HCT116 (cell line): ENCODE data around the gene DCAF6. TPM values are rescaled to one million over a fixed set of nuclear protein-coding genes. Genes with fewer than 3 reads are reported as not detected.

ENCODE experiments used
- ATAC-seq: fragments of 200-7000 bp; cut with Tn5 transposase; 2 replicates; pipeline ENCODE4 v1.9.1; 2020; ENCODE audit warnings: mild to moderate bottlenecking, moderate library complexity
- BruUV-seq: library from RNA; stranded (reverse); fragments of 400-500 nt; replicated peaks from 2 replicates; lab custom pipeline; 2021; lab: Mats Ljungman, UMichigan
- CTCF ChIA-PET: fragments of 300-600 bp; sonication (Branson Sonifier 250); formaldehyde crosslinking; loops from one replicate; lab custom pipeline; 2021; ENCODE audit warnings: antibody characterized with exemption; lab: Charles Lee
- POLR2A ChIA-PET: fragments of 300-600, 350-600 bp; sonication (Branson Sonifier 250); formaldehyde crosslinking; loops from one replicate; lab custom pipeline; 2021; ENCODE audit warnings: antibody characterized with exemption; lab: Charles Lee
- RAD21 ChIA-PET, 2 experiments: fragments of 300-600 bp; sonication (Branson Sonifier 250); formaldehyde crosslinking; loops; one replicate each; lab custom pipeline; 2023; ENCODE audit warnings: low total read pairs in 2 of 2; ENCODE audit not compliant: uncharacterized antibody in 2 of 2, unreplicated experiment in 2 of 2, low non-redundant PET in 1 of 2; lab: Charles Lee
- DNase-seq: peaks from one replicate; pipeline ENCODE4 v3.0.0-alpha.2; 2010; ENCODE audit warnings: low read depth, low spot score
- H2AFZ ChIP-seq: fragments of 200-600 bp; shearing (Covaris generic), sonication (generic); 2 replicates; pipeline ENCODE4 v1.6.1; 2017; ENCODE audit warnings: low read depth, mixed run types, mixed read lengths, antibody characterized with exemption, low read length; ENCODE audit not compliant: poor library complexity, severe bottlenecking
- H3K27ac ChIP-seq: 2 replicates; pipeline ENCODE4 v1.5.1; 2012; ENCODE audit warnings: low read depth, low read length
- H3K27me3 ChIP-seq: fragments of 200-600 bp; sonication (generic); 2 replicates; pipeline ENCODE4 v1.6.1; 2016; ENCODE audit warnings: mixed run types, low read length, mixed read lengths; ENCODE audit not compliant: insufficient read depth
- H3K36me3 ChIP-seq, 2 experiments: fragments of 200-500 bp in 1 of 2; fragments of 200-600 bp in 1 of 2; sonication (Bioruptor generic) in 1 of 2; sonication (generic) in 1 of 2; 2 replicates each; pipeline versions ENCODE4 v1.5.1 to v1.6.1; 2014 to 2016; ENCODE audit warnings: low read length in 2 of 2, inconsistent platforms in 1 of 2, mixed read lengths in 1 of 2, mixed run types in 1 of 2; ENCODE audit not compliant: insufficient read depth in 2 of 2, control insufficient read depth in 1 of 2
- H3K4me1 ChIP-seq, 2 experiments: fragments of 200-600 bp in 1 of 2; sonication (generic) in 1 of 2; 2 replicates each; pipeline versions ENCODE4 v1.5.1 to v1.6.1; 2012 to 2017; ENCODE audit warnings: low read length in 2 of 2, inconsistent platforms in 1 of 2, mild to moderate bottlenecking in 1 of 2, mixed read lengths in 1 of 2, mixed run types in 1 of 2, moderate library complexity in 1 of 2; ENCODE audit not compliant: insufficient read depth in 2 of 2, control insufficient read depth in 1 of 2
- H3K4me2 ChIP-seq: fragments of 200-600 bp; sonication (generic); 2 replicates; pipeline ENCODE4 v1.6.1; 2017; ENCODE audit warnings: mixed run types, low read length, mixed read lengths
- H3K4me3 ChIP-seq, 2 experiments: fragments of 200-600 bp in 1 of 2; sonication (generic) in 1 of 2; replicated peaks in 1 of 2; 2 replicates each; pipeline ENCODE4 v1.5.1; 2011 to 2016; ENCODE audit warnings: low read length in 2 of 2, control low read depth in 1 of 2, low read depth in 1 of 2, mild to moderate bottlenecking in 1 of 2, mixed read lengths in 1 of 2, mixed run types in 1 of 2
- H3K79me2 ChIP-seq: fragments of 200-600 bp; sonication (generic); 2 replicates; pipeline ENCODE4 v1.6.1; 2017; ENCODE audit warnings: mild to moderate bottlenecking, mixed run types, low read length, moderate library complexity, mixed read lengths; ENCODE audit not compliant: insufficient read depth
- H3K9ac ChIP-seq: fragments of 200-600 bp; sonication (generic); 2 replicates; pipeline ENCODE4 v1.6.1; 2016; ENCODE audit warnings: low read length, mixed read lengths
- H3K9me2 ChIP-seq: fragments of 200-600 bp; sonication (generic), shearing (Covaris generic); 2 replicates; pipeline ENCODE4 v1.6.1; 2017; ENCODE audit warnings: mixed run types, mild to moderate bottlenecking, moderate library complexity; ENCODE audit not compliant: insufficient read depth
- H3K9me3 ChIP-seq, 2 experiments: fragments of 200-500 bp in 1 of 2; fragments of 200-600 bp in 1 of 2; sonication (Bioruptor generic) in 1 of 2; sonication (generic) in 1 of 2; 2 replicates each; pipeline ENCODE4 v1.6.1; 2014 to 2017; ENCODE audit warnings: low read length in 2 of 2, mixed read lengths in 2 of 2, inconsistent platforms in 1 of 2, low read depth in 1 of 2, mild to moderate bottlenecking in 1 of 2, mixed run types in 1 of 2, moderate library complexity in 1 of 2; ENCODE audit not compliant: control insufficient read depth in 1 of 2, insufficient read depth in 1 of 2
- H4K20me1 ChIP-seq: fragments of 200-600 bp; sonication (generic), shearing (Covaris generic); 2 replicates; pipeline ENCODE4 v1.6.1; 2017; ENCODE audit warnings: mixed run types, mild to moderate bottlenecking, moderate library complexity; ENCODE audit not compliant: insufficient read depth
- ATF3 ChIP-seq: IDR thresholded peaks from 2 replicates; pipeline ENCODE4 v1.6.1; 2012
- CBX3 ChIP-seq: IDR thresholded peaks from 2 replicates; pipeline ENCODE4 v1.6.1; 2012; ENCODE audit warnings: low read depth
- CTCF ChIP-seq, 3 experiments: fragments of 200-600 bp in 1 of 3; sonication (generic) in 1 of 3; IDR thresholded peaks in 2 of 3; conservative IDR thresholded peaks in 1 of 3; 2 replicates each; pipeline ENCODE4 v1.5.1; 2012 to 2017; ENCODE audit warnings: low read depth in 2 of 3, low read length in 2 of 3, antibody characterized with exemption in 1 of 3, borderline replicate concordance in 1 of 3, control low read depth in 1 of 3, mild to moderate bottlenecking in 1 of 3, mixed read lengths in 1 of 3, mixed run types in 1 of 3, moderate library complexity in 1 of 3; ENCODE audit not compliant: insufficient read depth in 1 of 3
- ELF1 ChIP-seq: IDR thresholded peaks from 2 replicates; pipeline ENCODE4 v1.6.1; 2012; ENCODE audit warnings: low read depth, borderline replicate concordance
- EZH2 ChIP-seq: fragments of 200-600 bp; sonication (generic); IDR thresholded peaks from 2 replicates; pipeline ENCODE4 v1.6.1; 2017; ENCODE audit warnings: antibody characterized with exemption, mixed run types
- EZH2phosphoT487 ChIP-seq: fragments of 200-600 bp; IDR thresholded peaks from 2 replicates; pipeline ENCODE4 v1.6.1; 2018; ENCODE audit warnings: antibody characterized with exemption, borderline replicate concordance
- JUND ChIP-seq: IDR thresholded peaks from 2 replicates; pipeline ENCODE4 v1.6.1; 2012
- MAX ChIP-seq: IDR thresholded peaks from 2 replicates; pipeline ENCODE4 v1.6.1; 2012
- POLR2A ChIP-seq: IDR thresholded peaks from 2 replicates; pipeline ENCODE4 v1.7.0; 2011; ENCODE audit warnings: borderline replicate concordance; ENCODE audit not compliant: insufficient read depth, insufficient read length; ENCODE audit errors: extremely low read depth
- POLR2AphosphoS5 ChIP-seq: IDR thresholded peaks from 2 replicates; pipeline ENCODE4 v1.6.1; 2011; ENCODE audit warnings: mild to moderate bottlenecking, low read depth, low read length, moderate library complexity
- RAD21 ChIP-seq: IDR thresholded peaks from 2 replicates; pipeline ENCODE4 v1.6.1; 2012; ENCODE audit warnings: low read depth, mild to moderate bottlenecking
- REST ChIP-seq: IDR thresholded peaks from 2 replicates; pipeline ENCODE4 v1.6.1; 2012; ENCODE audit warnings: low read depth
- SIN3A ChIP-seq: IDR thresholded peaks from 2 replicates; pipeline ENCODE4 v1.6.1; 2012; ENCODE audit warnings: low read depth
- SRF ChIP-seq: IDR thresholded peaks from 2 replicates; pipeline ENCODE4 v1.6.1; 2012; ENCODE audit warnings: low read depth
- TCF7L2 ChIP-seq: IDR thresholded peaks from 2 replicates; pipeline ENCODE4 v1.7.0; 2011; ENCODE audit warnings: borderline replicate concordance, inconsistent platforms; ENCODE audit not compliant: insufficient read depth, insufficient read length; ENCODE audit errors: extremely low read depth
- ZBTB33 ChIP-seq: IDR thresholded peaks from 2 replicates; pipeline ENCODE4 v1.6.1; 2011; ENCODE audit warnings: mild to moderate bottlenecking, low read length, moderate library complexity; ENCODE audit not compliant: insufficient replicate concordance; ENCODE audit errors: extremely low read depth
- ZFX ChIP-seq: fragments of 450-650 bp; IDR thresholded peaks from 2 replicates; pipeline ENCODE4 v1.6.1; 2017
- ZNF274 ChIP-seq: fragments of 200-500 bp; sonication (Bioruptor generic); IDR thresholded peaks from 2 replicates; pipeline ENCODE4 v1.6.1; 2014; ENCODE audit warnings: mild to moderate bottlenecking, low read depth, low read length, inconsistent platforms
- intact Hi-C: fragments of 100-400 bp; cut with micrococcal nuclease; formaldehyde crosslinking; loops from 2 replicates; pipeline ENCODE4 v1.10.0; 2022
- total RNA-seq: library from RNA; stranded (reverse); gene quantifications from one replicate; pipeline ENCODE4 v1.2.1, GENCODE V29; 2021; ENCODE audit not compliant: unreplicated experiment

Gene DCAF6
- total RNA-seq, 1 experiment from 2014 or later, result 34.2 TPM

- no peak for TF ChIP-seq ZBTB33
These were observed 37.3 kb downstream of the DCAF6 start (continued) for GRCh38 chr1:167973832-167974231.

GRCh38 chr1:167974698-167975097, 38.2 kb downstream of the DCAF6 start:
- Histone ChIP-seq H3K9me3 (no peaks in the 10 kb centered on the region), H3K4me2 (no peak overlapping the region), H3K79me2 (no peaks in the 10 kb centered on the region; the same call in 1 of the 2 replicates), H3K9ac (no peak overlapping the region), H3K9me2 (no peaks in the 10 kb centered on the region), H2AFZ (no peak overlapping the region), H4K20me1 (no peaks in the 10 kb centered on the region), H3K36me3 (peaks cover 2 to 8% of the 10 kb centered on the region in 2 experiments; a peak in 2 of 4 replicates), H3K27me3 (no peaks in the 10 kb centered on the region), H3K27ac (no peak overlapping the region), H3K4me3 (no peak overlapping the region), H3K4me1 (no peaks in the 10 kb centered on the region)
- DNase-seq (no peak), ATAC-seq (no peak)
- ChIA-PET CTCF (no interaction called here), POLR2A (no interaction called here), RAD21 (no interaction called here)
- intact Hi-C loops, result no loop called here
- no TSS peak for BruUV-seq
- TF ChIP-seq SRF, result no peak
- no peak for TF ChIP-seq ZNF274
- TF ChIP-seq POLR2A, result no peak
- no peak for TF ChIP-seq EZH2
- no peak for TF ChIP-seq MAX
- no peak for TF ChIP-seq ZFX
- no peak for TF ChIP-seq TCF7L2
- no peak for TF ChIP-seq ATF3
- TF ChIP-seq SIN3A, result no peak
- no peak for TF ChIP-seq CBX3
- no peak for TF ChIP-seq JUND
- no peak for TF ChIP-seq POLR2AphosphoS5
- TF ChIP-seq REST, result no peak
- TF ChIP-seq CTCF (IDR thresholded peaks at IDR 0.05 in 2 of 3, conservative IDR thresholded peaks at IDR 0.05 in 1 of 3; ENCODE audit: borderline replicate concordance in 1 of 3, insufficient read depth in 1 of 3, low read depth in 2 of 3, low read length in 2 of 3), result no peak
- no peak for TF ChIP-seq RAD21
- no peak for TF ChIP-seq EZH2phosphoT487
- no peak for TF ChIP-seq ELF1
